ENCODE data around the gene JPH3. TPM values are rescaled to one million over a fixed set of nuclear protein-coding genes. Genes with fewer than 3 reads are reported as not detected.
"Not testable (repeated sequence)": the region's sequence is repeated elsewhere in the genome, so short reads cannot be mapped to it uniquely, and the experiment has no call there.

The JPH3 gene
- total RNA-seq, 2 experiments from 2014 or later = 0.07 to 0.12 TPM

DNA sequence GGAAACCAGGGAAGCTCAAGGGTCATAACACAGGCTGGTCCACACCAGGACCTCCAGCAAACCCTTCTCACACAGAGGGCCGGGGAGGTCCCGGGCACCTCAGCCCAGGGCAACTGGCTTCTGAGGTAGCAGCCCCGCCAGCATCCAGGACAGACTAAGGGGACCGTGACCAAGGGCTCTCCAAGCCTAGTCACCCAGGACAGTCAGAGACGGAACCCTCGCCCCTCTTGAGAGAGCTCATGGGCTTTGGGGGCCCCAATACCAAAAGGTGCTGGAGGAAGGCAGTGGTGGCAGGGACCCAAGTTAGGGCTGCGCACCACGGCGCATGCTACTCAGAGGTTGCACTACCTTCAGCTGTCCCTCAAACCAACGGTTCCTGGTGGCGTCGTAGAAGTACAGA lies 108.6 kb downstream of the JPH3 start:
- H3K36me3 Mint-ChIP-seq = peaks cover 22% of the 10 kb centered on the region
- ChIA-PET POLR2A (no interaction called here), CTCF (interaction anchor here (0.6 to 1.1 kb wide), 2 partner anchors 75 to 585 kb away, joined by 3 to 5 read pairs; no protein-coding TSS in a partner anchor)
- DNase-seq = no peak
- no peak overlapping the region for H3K4me3 Mint-ChIP-seq
- no peaks in the 10 kb centered on the region for H3K9me3 Mint-ChIP-seq
- intact Hi-C loops (cut with micrococcal nuclease) = no loop called here
- H3K27ac Mint-ChIP-seq = no peak overlapping the region
- no peaks in the 10 kb centered on the region for H3K27me3 Mint-ChIP-seq
- H3K4me1 Mint-ChIP-seq (ENCODE audit: low read depth) = peaks cover 23% of the 10 kb centered on the region

DNA sequence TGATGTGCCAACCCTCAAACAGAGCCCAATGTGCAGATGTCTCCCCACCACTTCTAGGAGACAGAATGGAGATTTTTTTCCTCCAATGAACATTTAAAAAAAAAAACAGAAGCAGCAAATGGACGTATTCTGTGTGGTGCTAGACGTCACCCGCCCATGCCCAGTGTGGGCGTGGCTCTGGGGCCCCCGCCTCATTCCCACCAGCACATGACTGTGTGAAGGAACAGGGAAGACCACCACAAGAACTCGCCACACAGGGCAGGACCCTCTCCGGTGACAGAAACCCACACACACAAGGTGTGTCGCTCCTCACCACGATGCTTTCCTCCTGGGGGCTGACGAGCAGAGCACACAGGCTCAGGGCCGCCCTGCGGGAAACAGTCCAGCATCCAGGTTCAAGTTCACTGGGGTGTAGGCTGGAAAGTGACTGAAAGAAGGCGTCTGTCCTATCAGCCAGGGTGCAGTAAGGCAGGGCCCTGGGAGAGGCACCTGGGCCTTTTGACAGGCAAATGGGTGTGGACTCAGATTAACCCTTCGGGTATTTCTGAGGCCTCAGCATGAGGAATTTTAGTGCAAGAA lies 110.0 kb downstream of the JPH3 start:
- Mint-ChIP-seq H3K27ac (peak overlapping the region; percentile 23), H3K27me3 (no peaks in the 10 kb centered on the region), H3K4me3 (no peak overlapping the region), H3K4me1 (ENCODE audit: low read depth) (peaks cover 23% of the 10 kb centered on the region), H3K36me3 (peaks cover 19% of the 10 kb centered on the region), H3K9me3 (no peaks in the 10 kb centered on the region)
- ChIA-PET CTCF (interaction anchor here (0.7 to 1.9 kb wide), 2 partner anchors 10 to 241 kb away, joined by 3 to 7 read pairs; no protein-coding TSS in a partner anchor), POLR2A (no interaction called here)
- intact Hi-C loops (cut with micrococcal nuclease) = no loop called here
- DNase-seq = no peak

DNA sequence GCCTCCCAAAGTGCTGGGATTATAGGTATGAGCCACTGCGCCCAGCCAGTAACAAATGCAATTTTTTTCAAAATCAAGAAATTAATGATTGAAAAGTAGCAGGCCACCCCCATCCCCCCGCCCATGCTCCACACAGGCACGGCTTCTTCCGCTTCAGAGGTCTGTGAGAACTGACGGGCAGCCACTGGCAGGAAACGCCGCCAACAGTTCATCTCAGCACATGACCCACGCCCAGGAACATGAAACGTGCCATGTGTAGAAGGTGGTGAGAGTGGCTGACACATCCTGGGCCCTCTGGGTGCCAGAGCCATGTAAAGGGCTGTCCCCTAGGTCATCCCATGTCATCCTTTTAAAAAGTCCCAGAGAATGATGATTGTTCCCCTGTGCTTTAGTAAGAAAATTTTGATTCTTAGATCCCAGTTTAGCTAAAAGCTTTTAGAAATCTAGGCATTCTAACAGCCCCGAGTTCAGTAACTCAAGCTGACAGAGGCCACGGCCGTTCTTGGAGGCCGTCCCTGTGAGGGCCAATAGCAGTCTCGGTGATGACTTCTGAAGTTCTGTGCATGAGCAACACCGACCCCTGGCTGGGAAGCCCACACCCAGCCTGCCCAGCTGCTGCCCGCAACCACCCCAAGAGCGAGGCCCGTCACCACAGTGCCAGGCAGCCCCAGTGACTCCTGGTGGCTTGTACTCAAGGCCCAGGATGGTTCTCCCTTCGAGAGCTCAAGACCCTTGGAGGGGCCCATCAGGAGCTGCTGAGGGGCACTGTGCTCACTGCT lies 111.3 kb downstream of the JPH3 start:
- Mint-ChIP-seq H3K36me3 (peaks cover 21% of the 10 kb centered on the region), H3K27me3 (no peaks in the 10 kb centered on the region), H3K9me3 (no peaks in the 10 kb centered on the region), H3K27ac (peak overlapping the region; percentile 83), H3K4me1 (ENCODE audit: low read depth) (peaks cover 23% of the 10 kb centered on the region), H3K4me3 (no peak overlapping the region)
- ChIA-PET CTCF (interaction anchor here (1.9 kb wide), 1 partner anchor 11 kb away, joined by 7 read pairs; no protein-coding TSS in a partner anchor), POLR2A (interaction anchor here (0.6 to 1.1 kb wide), 2 partner anchors 11 to 18 kb away, joined by 3 read pairs; no protein-coding TSS in a partner anchor)
- DNase-seq = peak; percentile 84
- intact Hi-C loops (cut with micrococcal nuclease) = loop anchor here (1.0 kb wide), 1 partner anchor 15 kb away; no protein-coding TSS in a partner anchor

DNA sequence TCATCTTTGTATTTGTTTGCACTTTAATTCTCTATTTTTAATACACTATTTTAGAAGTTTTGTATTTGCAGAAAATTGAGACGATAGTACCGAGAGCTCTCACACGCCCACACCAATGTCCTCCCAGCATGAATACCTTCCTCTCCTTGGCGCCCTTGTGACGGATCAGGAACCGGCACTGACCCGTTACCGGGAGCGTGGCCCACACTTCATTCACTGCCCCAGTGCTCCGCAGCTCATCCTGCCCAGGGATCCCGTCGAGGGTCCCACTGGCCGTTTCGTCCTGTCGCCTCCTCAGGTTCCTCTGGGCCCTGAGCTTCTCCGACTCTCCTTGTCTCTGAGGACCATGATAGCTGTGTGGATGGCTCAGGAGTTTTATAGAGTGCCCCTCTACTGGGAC lies 112.9 kb downstream of the JPH3 start:
- DNase-seq = no peak
- peaks cover 26% of the 10 kb centered on the region for H3K36me3 Mint-ChIP-seq
- CTCF ChIA-PET = interaction anchor here (0.8 kb wide), 1 partner anchor 134 kb away, joined by 3 read pairs; no protein-coding TSS in a partner anchor
- H3K27ac Mint-ChIP-seq = no peak overlapping the region
- POLR2A ChIA-PET = no interaction called here
- H3K4me1 Mint-ChIP-seq (ENCODE audit: low read depth) = peaks cover 23% of the 10 kb centered on the region
- H3K9me3 Mint-ChIP-seq = no peaks in the 10 kb centered on the region
- no peaks in the 10 kb centered on the region for H3K27me3 Mint-ChIP-seq
- no peak overlapping the region for H3K4me3 Mint-ChIP-seq
- intact Hi-C loops (cut with micrococcal nuclease) = no loop called here

DNA sequence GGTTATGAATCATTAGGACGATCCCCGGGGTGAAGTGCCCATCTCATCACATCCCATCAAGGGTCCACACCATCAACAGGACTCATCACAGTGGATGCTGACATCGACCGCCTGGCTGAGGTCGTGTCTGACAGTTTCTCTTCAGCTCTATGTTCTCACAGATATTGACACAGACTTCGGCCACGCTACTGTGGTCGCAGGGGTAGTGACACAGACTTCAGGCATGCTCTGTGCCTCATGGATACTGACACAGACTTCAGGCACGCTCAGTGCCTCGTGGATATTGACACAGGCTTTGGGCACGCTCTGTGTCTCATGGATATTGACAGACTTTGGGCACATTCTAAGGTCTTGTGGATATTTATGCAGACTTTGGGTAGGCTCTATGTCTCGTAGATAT lies 113.3 kb downstream of the JPH3 start:
- no peaks in the 10 kb centered on the region for H3K27me3 Mint-ChIP-seq
- DNase-seq = no peak
- no peak overlapping the region for H3K4me3 Mint-ChIP-seq
- peaks cover 23% of the 10 kb centered on the region for H3K4me1 Mint-ChIP-seq (ENCODE audit: low read depth)
- H3K9me3 Mint-ChIP-seq = no peaks in the 10 kb centered on the region
- peaks cover 24% of the 10 kb centered on the region for H3K36me3 Mint-ChIP-seq
- intact Hi-C loops (cut with micrococcal nuclease) = no loop called here
- POLR2A ChIA-PET = no interaction called here
- CTCF ChIA-PET = no interaction called here
- no peak overlapping the region for H3K27ac Mint-ChIP-seq

DNA sequence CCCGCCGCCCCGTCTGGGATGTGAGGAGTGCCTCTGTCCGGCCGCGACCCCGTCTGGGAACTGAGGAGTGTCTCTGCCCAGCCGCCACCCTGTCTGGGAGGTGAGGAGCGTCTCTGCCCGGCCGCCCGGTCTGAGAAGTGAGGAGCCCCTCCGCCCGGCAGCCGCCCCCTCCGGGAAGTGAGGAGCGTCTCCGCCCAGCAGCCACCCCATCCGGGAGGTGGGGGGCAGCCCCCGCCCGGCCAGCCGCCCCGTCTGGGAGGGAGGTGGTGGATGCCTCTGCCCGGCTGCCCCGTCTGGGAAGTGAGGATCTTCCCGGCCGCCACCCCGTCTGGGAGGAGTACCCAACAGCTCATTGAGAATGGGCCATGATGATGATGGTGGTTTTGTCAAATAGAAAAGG lies 116.5 kb downstream of the JPH3 start:
- DNase-seq; H3K9me3 Mint-ChIP-seq; intact Hi-C loops (cut with micrococcal nuclease); POLR2A ChIA-PET; CTCF ChIA-PET; H3K27me3 Mint-ChIP-seq; H3K27ac Mint-ChIP-seq; H3K4me3 Mint-ChIP-seq: not testable (repeated sequence)
- peaks cover 30% of the 10 kb centered on the region for H3K36me3 Mint-ChIP-seq
- peaks cover 14% of the 10 kb centered on the region for H3K4me1 Mint-ChIP-seq (ENCODE audit: low read depth)

DNA sequence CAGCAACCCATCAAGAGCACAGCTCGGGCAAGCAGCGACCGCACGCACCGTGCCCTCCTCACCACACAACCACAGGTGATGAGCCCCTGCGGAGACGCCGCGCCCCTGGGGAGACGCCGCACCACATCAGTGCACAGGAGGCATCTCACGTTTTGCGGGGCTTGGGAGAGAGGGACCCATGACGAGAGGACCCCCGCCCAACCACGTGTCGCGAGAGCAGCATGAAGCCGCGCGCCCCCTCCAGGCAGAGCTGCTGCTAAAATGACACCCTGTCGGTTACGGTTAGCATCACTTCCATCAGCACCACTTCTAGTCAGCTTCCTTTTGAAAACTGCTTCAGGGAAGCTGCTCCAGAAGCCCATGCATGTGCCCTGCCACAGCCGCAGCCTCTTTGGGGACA lies 118.1 kb downstream of the JPH3 start:
- ChIA-PET POLR2A (no interaction called here), CTCF (no interaction called here)
- H3K4me1 Mint-ChIP-seq (ENCODE audit: low read depth) = peaks cover under 1% of the 10 kb centered on the region
- H3K27me3 Mint-ChIP-seq = no peaks in the 10 kb centered on the region
- peaks cover 26% of the 10 kb centered on the region for H3K36me3 Mint-ChIP-seq
- DNase-seq = no peak
- intact Hi-C loops (cut with micrococcal nuclease) = no loop called here
- H3K9me3 Mint-ChIP-seq = no peaks in the 10 kb centered on the region
- no peak overlapping the region for H3K4me3 Mint-ChIP-seq
- H3K27ac Mint-ChIP-seq = no peak overlapping the region

DNA sequence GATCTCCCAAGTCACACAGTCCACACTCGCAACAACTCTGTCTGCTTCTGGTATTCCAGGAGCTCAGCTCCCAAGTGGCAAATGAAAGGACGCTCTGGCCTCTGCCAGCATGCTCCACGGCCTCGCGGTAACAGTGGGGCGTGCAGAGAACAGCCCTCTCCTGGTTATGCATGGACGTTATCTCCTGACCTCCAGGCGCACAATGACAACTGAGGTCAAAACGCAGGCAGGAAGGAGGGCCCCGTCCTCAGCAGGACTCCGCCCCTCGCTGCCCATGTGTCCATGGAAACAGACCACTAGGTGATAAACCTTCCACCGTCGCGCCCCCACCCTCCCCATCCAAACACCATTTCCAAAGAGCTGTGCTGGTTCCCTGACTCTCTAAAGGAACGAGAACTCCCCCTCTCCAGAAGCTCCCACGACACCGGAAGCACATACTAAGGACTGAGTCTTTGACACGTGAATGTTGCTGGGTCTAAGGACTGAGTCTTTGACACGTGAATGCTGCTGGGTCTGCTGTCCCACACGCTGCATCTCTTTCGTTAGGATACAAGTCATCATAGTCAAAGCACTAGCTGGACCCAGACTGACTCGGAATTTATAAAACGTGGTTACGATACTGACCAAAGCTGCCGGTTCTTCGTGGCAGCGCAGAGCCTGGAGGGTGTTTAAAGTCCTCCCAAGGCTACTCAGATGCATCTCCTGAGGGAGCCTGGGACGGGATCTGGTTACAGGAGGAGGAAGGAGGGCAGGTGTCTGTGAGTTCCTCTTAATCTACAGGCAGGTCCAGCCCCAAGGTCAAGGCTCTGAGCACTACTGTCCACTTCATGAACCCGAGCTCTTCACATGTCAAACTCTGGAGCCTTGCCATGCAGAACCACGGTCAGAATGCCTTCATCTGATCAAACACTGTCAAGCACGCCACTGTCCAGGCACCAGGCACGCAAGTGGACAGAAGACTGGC lies 119.6 kb downstream of the JPH3 start:
- no peak for DNase-seq
- POLR2A ChIA-PET = no interaction called here
- peaks cover 34% of the 10 kb centered on the region for H3K36me3 Mint-ChIP-seq
- H3K27me3 Mint-ChIP-seq = no peaks in the 10 kb centered on the region
- no peak overlapping the region for H3K4me3 Mint-ChIP-seq
- H3K27ac Mint-ChIP-seq = no peak overlapping the region
- no peaks in the 10 kb centered on the region for H3K4me1 Mint-ChIP-seq (ENCODE audit: low read depth)
- CTCF ChIA-PET = no interaction called here
- H3K9me3 Mint-ChIP-seq = no peaks in the 10 kb centered on the region
- intact Hi-C loops (cut with micrococcal nuclease) = no loop called here

DNA sequence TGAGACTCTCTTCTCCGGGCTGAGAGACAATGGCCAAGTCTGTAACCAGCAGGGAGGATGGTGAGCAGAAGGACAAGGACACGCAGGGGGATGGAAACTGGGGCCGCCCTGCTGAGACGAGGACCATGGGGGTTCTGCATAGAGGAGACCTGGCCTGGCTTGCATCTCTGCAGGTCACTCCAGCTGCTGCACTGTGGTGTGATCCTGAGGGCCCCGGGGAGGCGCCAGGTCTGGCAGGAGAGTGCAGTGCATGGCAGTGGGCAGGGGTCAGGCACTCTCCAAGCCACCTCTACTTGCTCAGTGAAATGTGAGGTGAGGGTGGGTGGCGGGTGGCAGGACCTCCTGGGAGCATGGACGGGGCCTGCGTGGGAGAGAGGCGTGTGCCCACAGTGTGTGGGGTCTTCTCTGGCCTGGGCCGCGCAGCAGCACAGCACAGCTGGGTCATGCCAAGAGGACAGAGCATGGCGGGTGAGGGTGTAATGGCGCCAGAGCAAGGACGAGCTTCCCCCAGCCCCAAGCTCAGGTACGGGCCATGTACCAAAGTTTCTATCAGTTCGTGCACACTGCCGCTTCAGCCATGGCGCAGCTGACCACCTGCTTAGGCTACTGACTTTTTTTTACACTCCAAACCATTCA lies 120.4 kb downstream of the JPH3 start:
- Mint-ChIP-seq H3K9me3 (no peaks in the 10 kb centered on the region), H3K4me3 (no peak overlapping the region), H3K4me1 (ENCODE audit: low read depth) (no peaks in the 10 kb centered on the region), H3K36me3 (peaks cover 38% of the 10 kb centered on the region), H3K27me3 (no peaks in the 10 kb centered on the region), H3K27ac (no peak overlapping the region)
- POLR2A ChIA-PET = no interaction called here
- intact Hi-C loops (cut with micrococcal nuclease) = no loop called here
- no peak for DNase-seq
- CTCF ChIA-PET = no interaction called here

DNA sequence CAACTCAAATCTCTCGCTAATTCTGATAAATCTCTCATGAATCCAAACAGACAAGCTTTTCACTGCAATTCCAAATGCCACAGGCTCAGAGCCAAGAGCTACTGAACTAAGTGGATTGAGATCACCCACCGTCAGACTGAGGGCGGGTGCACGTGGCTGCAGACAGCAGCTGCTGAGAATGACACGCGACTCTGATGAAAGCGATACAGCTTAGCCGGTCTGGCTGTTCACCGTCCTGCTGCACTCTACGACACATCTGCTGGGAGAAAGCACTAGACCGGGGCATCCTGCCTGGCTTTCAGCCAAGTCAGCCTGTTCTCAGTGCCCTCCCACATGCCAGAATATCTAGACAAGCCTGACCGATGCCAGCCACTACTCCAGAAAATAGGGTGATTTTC lies 120.9 kb downstream of the JPH3 start:
- Mint-ChIP-seq H3K9me3 (no peaks in the 10 kb centered on the region), H3K4me3 (no peak overlapping the region), H3K27ac (no peak overlapping the region), H3K27me3 (no peaks in the 10 kb centered on the region), H3K36me3 (peaks cover 35% of the 10 kb centered on the region), H3K4me1 (ENCODE audit: low read depth) (no peaks in the 10 kb centered on the region)
- DNase-seq = no peak
- intact Hi-C loops (cut with micrococcal nuclease) = no loop called here
- ChIA-PET POLR2A (no interaction called here), CTCF (no interaction called here)

DNA sequence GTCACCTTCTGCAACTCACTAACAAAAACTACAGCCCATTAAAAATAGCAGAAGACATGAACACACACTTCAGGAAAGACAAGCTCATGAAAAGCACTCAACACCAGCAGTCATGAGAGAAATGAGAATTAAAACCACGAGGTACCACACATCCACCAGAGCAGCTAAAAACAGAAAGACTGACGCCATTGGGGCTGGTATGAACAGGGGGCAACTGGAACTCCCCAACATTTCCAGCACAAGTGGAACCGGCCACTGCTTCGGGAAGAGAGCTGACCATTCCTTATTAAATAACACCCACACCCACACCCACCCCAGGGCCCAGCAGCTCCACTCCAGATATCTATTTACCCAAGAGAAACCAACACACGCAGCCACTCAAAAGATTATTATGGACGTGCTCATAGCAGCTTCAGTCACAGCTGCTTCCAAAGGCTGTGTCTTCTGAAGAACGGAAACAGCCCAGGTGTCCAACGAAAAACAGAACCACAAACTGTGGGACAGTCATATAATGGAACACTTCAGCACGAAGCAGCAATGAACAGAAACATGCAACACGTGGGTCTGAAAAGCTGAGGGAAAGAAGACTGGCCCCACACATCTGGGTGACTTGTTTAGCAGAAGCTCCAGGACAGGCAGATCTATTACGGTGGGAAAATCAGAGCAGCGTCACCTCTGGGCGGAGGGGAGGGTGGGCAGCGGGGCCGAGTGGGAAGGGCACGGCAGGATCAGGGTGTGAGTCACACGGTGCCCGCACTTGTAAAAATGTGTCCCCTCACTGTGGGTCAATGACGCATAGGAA lies 122.4 kb downstream of the JPH3 start:
- Mint-ChIP-seq H3K36me3 (peaks cover 38% of the 10 kb centered on the region), H3K27ac (no peak overlapping the region), H3K9me3 (no peaks in the 10 kb centered on the region), H3K4me1 (ENCODE audit: low read depth) (no peaks in the 10 kb centered on the region), H3K27me3 (no peaks in the 10 kb centered on the region), H3K4me3 (no peak overlapping the region)
- DNase-seq = no peak
- ChIA-PET POLR2A (interaction anchor here (0.6 to 0.8 kb wide), 2 partner anchors 11 to 264 kb away, joined by 3 read pairs; no protein-coding TSS in a partner anchor), CTCF (no interaction called here)
- intact Hi-C loops (cut with micrococcal nuclease) = no loop called here
